Measurements from ENCODE around the gene MEGF11.

Gene MEGF11

GRCh38 chr15:66232267-66232625 lies 21.3 kb downstream of the MEGF11 start:
- TF ChIP-seq CTCF (IDR thresholded peaks at IDR 0.05) = no peak
- no peak overlapping the region for H2AFZ ChIP-seq
- no peaks in the 10 kb centered on the region for H3K36me3 ChIP-seq (ENCODE audit: control insufficient read depth, insufficient read depth, low read length)
- no peaks in the 10 kb centered on the region for H3K9me3 ChIP-seq (ENCODE audit: control insufficient read depth, low read length)
- H3K4me1 ChIP-seq = no peaks in the 10 kb centered on the region
- no peak overlapping the region for H3K9ac ChIP-seq
- no peaks in the 10 kb centered on the region for H3K27me3 ChIP-seq (ENCODE audit: control insufficient read depth, insufficient read depth, low read length)
- H3K27ac ChIP-seq = no peak overlapping the region
- H3K79me2 ChIP-seq = no peaks in the 10 kb centered on the region
- no peak overlapping the region for H3K4me3 ChIP-seq (ENCODE audit: low read depth, low read length)
- H3K4me2 ChIP-seq (ENCODE audit: low read length) = no peak overlapping the region

DNA sequence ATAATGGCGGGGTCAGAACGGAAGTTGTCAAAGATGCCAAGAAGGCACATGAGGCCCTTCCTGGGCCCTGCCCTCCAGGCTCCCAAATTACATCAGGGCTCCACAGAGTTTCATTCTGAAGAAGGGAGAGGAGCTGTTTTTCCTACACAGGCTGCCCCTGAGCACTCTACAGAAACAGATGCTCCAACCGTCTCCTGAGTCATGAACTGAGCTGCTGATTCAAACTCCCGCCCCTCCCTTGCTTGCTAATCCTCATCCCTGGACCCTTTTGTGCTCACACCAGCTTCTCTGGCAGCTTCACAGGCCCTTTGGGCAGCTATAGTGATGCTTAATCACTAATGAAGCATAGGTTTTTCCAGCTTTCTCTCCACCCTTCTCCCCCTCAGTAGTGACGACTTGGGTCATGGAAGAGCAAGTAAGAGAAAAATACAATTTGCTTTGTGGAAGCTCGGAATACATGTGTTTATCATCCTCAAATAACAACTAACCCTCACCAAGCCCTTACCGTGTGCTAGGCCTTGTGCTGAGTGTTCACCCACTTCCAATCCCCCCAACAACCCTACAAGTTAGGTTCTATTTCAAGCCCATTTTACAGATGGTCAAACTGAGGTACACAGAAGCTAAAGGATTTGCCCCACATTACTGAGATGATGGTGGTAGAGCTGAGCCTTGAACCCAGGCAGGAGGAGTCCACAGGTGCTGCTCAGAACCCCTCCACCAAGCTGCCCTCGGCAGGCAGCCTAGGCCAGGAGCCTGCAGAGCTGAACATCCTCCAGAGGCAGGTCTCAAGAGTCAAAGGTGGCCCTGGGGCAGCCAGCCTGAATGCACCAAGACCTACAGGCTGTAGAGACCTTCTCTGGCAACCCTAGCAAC lies 21.9 kb downstream of the MEGF11 start:
- no peaks in the 10 kb centered on the region for H3K9me3 ChIP-seq (ENCODE audit: control insufficient read depth, low read length)
- no peak overlapping the region for H3K27ac ChIP-seq
- no peaks in the 10 kb centered on the region for H3K27me3 ChIP-seq (ENCODE audit: control insufficient read depth, insufficient read depth, low read length)

GRCh38 chr15:66229790-66230465 lies 23.6 kb downstream of the MEGF11 start:
- no peaks in the 10 kb centered on the region for H3K36me3 ChIP-seq (ENCODE audit: control insufficient read depth, insufficient read depth, low read length)
- TF ChIP-seq CTCF (IDR thresholded peaks at IDR 0.05) = no peak
- no peak overlapping the region for H3K4me2 ChIP-seq (ENCODE audit: low read length)
- H3K4me1 ChIP-seq = no peaks in the 10 kb centered on the region
- no peaks in the 10 kb centered on the region for H3K79me2 ChIP-seq
- H3K9ac ChIP-seq = no peak overlapping the region
- H2AFZ ChIP-seq = no peak overlapping the region
- H3K4me3 ChIP-seq (ENCODE audit: low read depth, low read length) = no peak overlapping the region
- no peaks in the 10 kb centered on the region for H3K9me3 ChIP-seq (ENCODE audit: control insufficient read depth, low read length)
- H3K27me3 ChIP-seq (ENCODE audit: control insufficient read depth, insufficient read depth, low read length) = no peaks in the 10 kb centered on the region
- no peak overlapping the region for H3K27ac ChIP-seq

More for the DNA sequence above, 21.9 kb downstream of the MEGF11 start:
- no peak overlapping the region for H2AFZ ChIP-seq
- H3K79me2 ChIP-seq = no peaks in the 10 kb centered on the region
- H3K4me1 ChIP-seq = no peaks in the 10 kb centered on the region
- H3K9ac ChIP-seq = no peak overlapping the region
- no peaks in the 10 kb centered on the region for H3K36me3 ChIP-seq (ENCODE audit: control insufficient read depth, insufficient read depth, low read length)
- no peak overlapping the region for H3K4me3 ChIP-seq (ENCODE audit: low read depth, low read length)
- TF ChIP-seq CTCF (IDR thresholded peaks at IDR 0.05) = no peak
- no peak overlapping the region for H3K4me2 ChIP-seq (ENCODE audit: low read length)

DNA sequence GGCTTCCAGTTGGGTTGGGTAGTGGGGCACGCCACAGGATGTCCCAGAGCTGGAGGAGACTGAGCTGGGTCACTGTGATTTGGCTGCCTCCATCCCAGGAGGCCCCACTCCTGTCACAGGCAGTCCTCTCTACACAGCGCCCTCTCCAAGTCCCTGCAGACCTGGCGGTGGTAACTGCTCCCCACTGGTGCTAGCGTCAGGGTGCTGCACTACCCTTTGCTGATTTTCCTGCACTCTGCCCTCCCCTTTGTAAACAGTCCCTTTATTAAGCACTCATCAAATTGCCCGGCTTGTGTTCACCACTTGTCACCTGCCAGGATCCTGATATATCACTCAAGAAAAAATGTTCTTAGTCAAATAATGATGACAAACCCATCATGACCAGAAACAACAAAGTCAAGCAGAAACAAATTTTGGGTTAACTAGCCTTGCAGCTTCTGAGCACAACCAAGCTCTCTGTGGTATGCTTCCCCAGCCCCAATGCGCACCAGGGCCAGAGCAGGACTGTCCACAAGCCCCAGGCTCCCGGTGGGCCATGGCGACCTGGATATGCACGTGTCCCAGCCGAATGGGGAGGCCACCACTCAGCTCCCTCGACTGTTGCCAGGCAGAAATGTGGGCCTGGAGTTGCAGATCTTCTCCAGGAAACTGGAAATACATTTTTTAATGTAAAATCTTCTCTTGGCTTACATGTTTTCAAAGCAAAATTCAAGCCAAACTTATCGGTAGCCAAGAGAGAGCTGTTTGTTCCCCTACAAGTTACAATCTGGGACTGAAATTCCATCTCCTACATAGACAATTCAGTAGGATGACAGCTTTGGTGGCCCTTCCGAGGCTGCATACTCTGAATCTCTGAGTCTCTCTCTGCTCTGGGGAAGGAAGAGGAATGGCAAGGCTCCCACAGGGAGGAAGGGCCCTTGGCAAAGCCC lies 24.5 kb downstream of the MEGF11 start:
- Histone ChIP-seq H3K4me3 (ENCODE audit: low read depth, low read length) (no peak overlapping the region), H3K36me3 (ENCODE audit: control insufficient read depth, insufficient read depth, low read length) (no peaks in the 10 kb centered on the region), H3K4me1 (no peaks in the 10 kb centered on the region), H3K9ac (no peak overlapping the region), H3K79me2 (no peaks in the 10 kb centered on the region), H3K9me3 (ENCODE audit: control insufficient read depth, low read length) (no peaks in the 10 kb centered on the region), H3K27ac (no peak overlapping the region), H3K27me3 (ENCODE audit: control insufficient read depth, insufficient read depth, low read length) (no peaks in the 10 kb centered on the region), H2AFZ (no peak overlapping the region), H3K4me2 (ENCODE audit: low read length) (no peak overlapping the region)
- TF ChIP-seq CTCF (IDR thresholded peaks at IDR 0.05) = no peak

Data from parathyroid adenoma (tissue), 2 donors.